Midbrain (tissue), 1 donor: ENCODE measurements around the gene PTOV1.

ENCODE experiments used
- DNase-seq: peaks from one replicate; lab custom pipeline; 2025; lab: John Stamatoyannopoulos, UW

Gene PTOV1

DNA sequence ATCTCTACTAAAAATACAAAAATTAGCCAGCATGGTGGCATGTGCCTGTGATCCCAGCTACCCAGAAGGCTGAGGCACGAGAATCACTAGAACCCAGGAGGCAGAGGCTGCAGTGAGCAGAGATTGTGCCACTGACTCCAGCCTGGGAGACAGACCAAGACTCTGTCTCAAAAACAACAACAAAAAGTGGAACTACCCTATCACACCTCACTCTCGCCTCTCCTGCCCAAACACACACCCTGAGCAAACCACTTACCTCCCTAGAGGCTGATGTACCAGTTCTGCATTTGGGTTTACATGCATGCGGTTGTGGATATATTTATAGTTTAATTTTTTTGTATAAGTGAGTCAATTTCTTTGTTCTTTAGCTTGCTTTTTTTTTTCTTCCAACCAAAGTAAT is 7.7 kb upstream of the PTOV1 start:
- DNase-seq, result no peak

GRCh38 chr19:49844138-49845095 is 6.5 kb upstream of the PTOV1 start:
- no peak for DNase-seq

- no peak for DNase-seq
Measured at GRCh38 chr19:49845414-49845813, 5.5 kb upstream of the PTOV1 start.

- no peak for DNase-seq
Measured at GRCh38 chr19:49846408-49846807, 4.6 kb upstream of the PTOV1 start.

GRCh38 chr19:49847731-49848696 is 2.9 kb upstream of the PTOV1 start:
- no peak for DNase-seq

DNA sequence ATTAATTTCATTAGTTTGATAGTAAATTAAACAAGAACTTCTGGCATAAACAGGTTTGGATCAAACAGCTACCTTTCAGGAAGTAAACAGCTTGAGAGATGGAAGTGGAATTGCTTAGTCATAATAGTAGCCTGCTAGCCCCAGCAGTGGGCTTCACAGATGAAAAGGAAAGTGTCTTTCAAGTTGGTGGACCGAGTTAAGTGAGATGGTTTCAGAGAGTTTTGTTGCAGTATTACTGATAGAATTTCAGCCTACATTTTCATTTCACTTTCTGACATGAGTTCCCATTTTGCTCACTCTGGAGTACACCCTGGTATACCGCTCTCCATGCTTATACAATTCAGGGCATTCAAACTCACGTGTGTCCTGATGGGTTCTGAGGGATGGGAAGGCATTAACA is 2.0 kb upstream of the PTOV1 start:
- DNase-seq, result no peak

GRCh38 chr19:49849433-49850220 is 1.3 kb upstream of the PTOV1 start:
- no peak for DNase-seq

GRCh38 chr19:49850221-49850486 is 805 bp upstream of the PTOV1 start:
- DNase-seq, result no peak

GRCh38 chr19:49851456-49852259 is 699 bp downstream of the PTOV1 start:
- no peak for DNase-seq

GRCh38 chr19:49852631-49853126 is 1.7 kb downstream of the PTOV1 start:
- no peak for DNase-seq

- DNase-seq, result no peak
Measured at GRCh38 chr19:49853852-49854377, 3.0 kb downstream of the PTOV1 start.

GRCh38 chr19:49854378-49855263 is 3.7 kb downstream of the PTOV1 start:
- DNase-seq, result no peak

DNA sequence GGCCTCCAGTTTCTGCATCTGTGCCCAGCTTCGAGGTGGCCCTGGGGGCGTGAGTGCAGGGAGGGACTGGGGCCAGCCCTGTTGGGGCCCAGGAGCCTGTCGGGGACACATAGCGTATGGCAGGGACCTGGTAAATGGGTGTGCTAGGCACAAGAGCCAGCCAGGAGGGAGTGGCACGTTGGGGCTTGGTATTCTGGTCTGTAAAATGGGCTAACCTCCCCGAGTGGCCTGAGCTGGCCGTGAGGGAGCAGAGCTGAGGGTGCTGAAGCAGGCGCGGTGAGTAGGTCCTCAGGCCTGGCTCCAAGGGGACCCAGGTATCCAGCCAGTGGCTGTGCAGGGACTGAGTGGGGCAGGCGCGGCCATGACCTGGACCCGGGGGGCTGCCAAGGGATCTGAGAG is 4.3 kb downstream of the PTOV1 start:
- DNase-seq, result no peak

- no peak for DNase-seq
Measured at GRCh38 chr19:49855676-49856573, 5.0 kb downstream of the PTOV1 start.

DNA sequence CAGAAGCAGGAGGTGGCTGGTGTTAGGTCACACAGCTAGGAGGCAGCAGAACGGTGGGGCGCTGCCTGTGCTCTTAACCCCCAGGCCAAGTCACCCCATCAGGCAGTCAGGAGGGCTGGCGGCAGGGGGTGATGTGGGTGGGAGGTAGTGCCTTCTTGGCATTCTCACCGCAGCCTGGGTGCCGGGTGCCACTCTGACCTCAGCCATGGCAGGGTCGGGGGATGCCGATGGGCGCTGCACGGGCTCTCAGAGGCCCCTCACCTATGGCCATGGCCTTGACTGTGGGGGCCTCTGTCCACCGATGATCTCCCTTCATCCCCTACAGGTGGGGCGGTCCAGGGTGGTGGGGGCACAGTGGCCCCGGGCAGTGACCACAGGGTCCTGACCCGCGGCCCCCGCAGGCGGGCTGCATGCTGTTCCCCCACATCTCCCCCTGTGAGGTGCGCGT is 5.6 kb downstream of the PTOV1 start:
- no peak for DNase-seq

DNA sequence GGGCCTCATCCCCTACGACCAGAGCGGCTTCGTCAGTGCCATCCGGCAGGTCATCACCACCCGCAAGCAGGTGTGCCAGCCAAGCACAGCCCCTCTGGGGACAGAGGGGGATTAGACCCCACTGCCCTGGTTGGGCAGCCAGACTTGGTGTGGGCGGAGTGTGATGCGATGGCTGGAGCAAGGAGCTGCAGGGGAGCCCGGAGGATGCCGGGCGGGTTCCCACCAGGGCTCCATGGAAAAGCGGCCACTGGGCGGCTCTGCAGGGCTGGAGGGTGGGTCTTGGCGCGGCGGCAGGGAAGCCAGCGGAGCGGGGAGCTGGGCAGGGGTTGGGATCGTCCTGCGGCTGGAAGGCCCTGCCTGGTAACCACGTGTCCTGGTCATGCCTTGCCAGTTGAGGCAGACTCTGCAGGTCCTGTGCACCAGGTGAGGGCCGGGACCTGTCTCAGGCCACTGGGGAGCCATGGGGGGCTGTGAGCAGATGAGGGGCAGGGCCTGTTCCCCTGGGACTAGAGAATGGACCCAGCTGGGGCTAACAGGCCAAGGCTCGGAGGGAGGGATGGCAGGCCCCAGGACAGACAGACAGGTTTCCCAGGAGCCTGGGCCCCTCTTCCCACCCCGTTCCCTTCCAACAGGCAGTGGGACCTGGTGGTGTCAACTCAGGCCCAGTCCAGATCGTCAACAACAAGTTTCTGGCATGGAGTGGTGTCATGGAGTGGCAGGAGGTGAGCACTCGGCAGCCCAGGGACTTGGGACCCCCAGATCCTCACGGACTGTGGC is 6.3 kb downstream of the PTOV1 start:
- DNase-seq, result no peak

GRCh38 chr19:49857838-49858087 is 6.8 kb downstream of the PTOV1 start:
- DNase-seq, result no peak
